H1 (cell line): Measurements from ENCODE around the gene GJB1. TPM values are rescaled to one million over a fixed set of nuclear protein-coding genes. Genes with fewer than 3 reads are reported as not detected.

Source experiments
- CTCF ChIA-PET: fragments of 300-600 bp; sonication (Branson Sonifier 250); formaldehyde crosslinking; loops from one replicate; lab custom pipeline; 2021; ENCODE audit not compliant: partially characterized antibody; lab: Charles Lee
- POLR2A ChIA-PET: fragments of 300-600 bp; sonication (Branson Sonifier 250); formaldehyde crosslinking; loops from one replicate; lab custom pipeline; 2021; ENCODE audit warnings: inconsistent platforms; ENCODE audit not compliant: partially characterized antibody; lab: Charles Lee
- DNase-seq, 2 experiments: peaks; one replicate each; pipeline versions ENCODE4 v3.0.0 to v3.0.0-alpha.2; 2010 to 2022; ENCODE audit warnings: low spot score in 2 of 2, low read depth in 1 of 2, mixed read lengths in 1 of 2
- FAIRE-seq: peaks from 2 replicates; lab custom pipeline; 2011; peaks lifted over from hg19 to GRCh38; lab: Jason Lieb, UNC
- H2AFZ ChIP-seq: 2 replicates; pipeline ENCODE4 v1.8.1; 2012; ENCODE audit warnings: low read length, inconsistent platforms
- H2AK5ac ChIP-seq: 2 replicates; pipeline ENCODE4 v1.6.1; 2013; ENCODE audit warnings: low read depth, low read length
- H2BK120ac ChIP-seq: replicated peaks from 2 replicates; pipeline ENCODE3; 2013; ENCODE audit warnings: low read depth, low read length, inconsistent platforms
- H2BK12ac ChIP-seq: 2 replicates; pipeline ENCODE4 v1.6.1; 2013; ENCODE audit warnings: low read depth, low read length
- H2BK15ac ChIP-seq: 2 replicates; pipeline ENCODE4 v1.6.1; 2013; ENCODE audit warnings: low read length
- H2BK20ac ChIP-seq: 2 replicates; pipeline ENCODE4 v1.6.1; 2013; ENCODE audit warnings: low read length
- H2BK5ac ChIP-seq: 2 replicates; pipeline ENCODE4 v1.6.1; 2013; ENCODE audit warnings: low read depth, low read length
- H3K14ac ChIP-seq: 2 replicates; pipeline ENCODE4 v1.6.1; 2013; ENCODE audit warnings: inconsistent platforms; ENCODE audit not compliant: insufficient read length
- H3K18ac ChIP-seq: 2 replicates; pipeline ENCODE4 v1.6.1; 2013; ENCODE audit warnings: low read length; ENCODE audit errors: extremely low read depth
- H3K23ac ChIP-seq: 2 replicates; pipeline ENCODE4 v1.6.1; 2013; ENCODE audit warnings: inconsistent platforms; ENCODE audit not compliant: insufficient read length
- H3K23me2 ChIP-seq: 2 replicates; pipeline ENCODE4 v1.6.1; 2013; ENCODE audit warnings: low read depth, low read length
- H3K27ac ChIP-seq: 2 replicates; pipeline ENCODE4 v1.6.1; 2011; ENCODE audit warnings: low read depth, low read length, inconsistent platforms
- H3K27me3 ChIP-seq, 4 experiments: replicated peaks in 1 of 4; 1 replicate in 1 of 4; 2 replicates in 3 of 4; pipeline versions ENCODE4 v1.6.1 to v1.8.1; 2011 to 2013; ENCODE audit warnings: low read length in 3 of 4, mild to moderate bottlenecking in 3 of 4, inconsistent platforms in 2 of 4, mixed read lengths in 2 of 4, moderate library complexity in 1 of 4; ENCODE audit not compliant: control insufficient read depth in 3 of 4, insufficient read depth in 3 of 4; ENCODE audit errors: extremely low read depth in 1 of 4
- H3K36me3 ChIP-seq, 4 experiments: 2 replicates each; pipeline versions ENCODE4 v1.6.1 to v1.8.1; 2011 to 2013; ENCODE audit warnings: mild to moderate bottlenecking in 4 of 4, low read length in 3 of 4, moderate library complexity in 2 of 4, control low read depth in 1 of 4, inconsistent platforms in 1 of 4; ENCODE audit not compliant: insufficient read depth in 4 of 4, control insufficient read depth in 2 of 4
- H3K4ac ChIP-seq: replicated peaks from 2 replicates; pipeline ENCODE3; 2013; ENCODE audit warnings: low read length, low read depth, mixed read lengths, inconsistent platforms; ENCODE audit not compliant: insufficient read length
- H3K4me1 ChIP-seq, 4 experiments: replicated peaks in 1 of 4; 1 replicate in 1 of 4; 2 replicates in 3 of 4; pipeline versions ENCODE4 v1.6.1 to v1.8.1; 2011 to 2013; ENCODE audit warnings: low read length in 3 of 4, inconsistent platforms in 2 of 4, mixed read lengths in 1 of 4; ENCODE audit not compliant: insufficient read depth in 4 of 4, control insufficient read depth in 3 of 4
- H3K4me2 ChIP-seq, 2 experiments: 2 replicates each; pipeline versions ENCODE4 v1.6.1 to v1.8.1; 2011 to 2013; ENCODE audit warnings: low read depth in 2 of 2, low read length in 2 of 2, control low read depth in 1 of 2, inconsistent platforms in 1 of 2, mild to moderate bottlenecking in 1 of 2; ENCODE audit not compliant: insufficient read depth in 1 of 2
- H3K4me3 ChIP-seq, 4 experiments: fragments of 200-600, 300-600 bp in 1 of 4; sonication (generic), shearing (Covaris generic), sonication (Bioruptor Twin) in 1 of 4; 2 replicates each; pipeline versions ENCODE4 v1.5.1 to v1.8.1; 2011 to 2016; ENCODE audit warnings: low read length in 4 of 4, low read depth in 3 of 4, control low read depth in 2 of 4, inconsistent platforms in 2 of 4, mild to moderate bottlenecking in 2 of 4, mixed read lengths in 1 of 4, moderate library complexity in 1 of 4; ENCODE audit not compliant: insufficient read depth in 2 of 4; ENCODE audit errors: extremely low read depth in 1 of 4
- H3K56ac ChIP-seq: replicated peaks from 2 replicates; pipeline ENCODE3; 2013; ENCODE audit warnings: low read depth, mild to moderate bottlenecking, mixed read lengths, low read length, inconsistent platforms; ENCODE audit not compliant: insufficient read length
- H3K79me1 ChIP-seq: 2 replicates; pipeline ENCODE4 v1.6.1; 2013; ENCODE audit warnings: low read depth, low read length, control low read depth
- H3K79me2 ChIP-seq, 2 experiments: 2 replicates each; pipeline versions ENCODE4 v1.6.1 to v1.8.1; 2012 to 2013; ENCODE audit warnings: low read length in 2 of 2, mild to moderate bottlenecking in 2 of 2, inconsistent platforms in 1 of 2; ENCODE audit not compliant: insufficient read depth in 2 of 2, control insufficient read depth in 1 of 2
- H3K9ac ChIP-seq, 4 experiments: replicated peaks in 1 of 4; 1 replicate in 1 of 4; 2 replicates in 3 of 4; pipeline versions ENCODE4 v1.6.1 to v1.8.1; 2011 to 2013; ENCODE audit warnings: low read depth in 3 of 4, low read length in 3 of 4, control low read depth in 2 of 4, mild to moderate bottlenecking in 2 of 4, moderate library complexity in 2 of 4, inconsistent platforms in 1 of 4; ENCODE audit errors: extremely low read depth in 1 of 4
- H3K9me3 ChIP-seq, 2 experiments: 2 replicates each; pipeline versions ENCODE4 v1.6.1 to v1.8.1; 2012 to 2013; ENCODE audit warnings: mild to moderate bottlenecking in 2 of 2, moderate library complexity in 2 of 2, control low read depth in 1 of 2, inconsistent platforms in 1 of 2, low read depth in 1 of 2, low read length in 1 of 2, mixed read lengths in 1 of 2; ENCODE audit not compliant: insufficient read depth in 2 of 2
- H4K20me1 ChIP-seq, 2 experiments: replicated peaks in 1 of 2; 2 replicates each; pipeline versions ENCODE3 to v1.8.1; 2011 to 2013; ENCODE audit warnings: inconsistent platforms in 2 of 2, low read length in 2 of 2, mild to moderate bottlenecking in 1 of 2; ENCODE audit not compliant: insufficient read depth in 2 of 2, control insufficient read depth in 1 of 2
- H4K5ac ChIP-seq: 2 replicates; pipeline ENCODE4 v1.6.1; 2013; ENCODE audit warnings: low read length, low read depth, mixed read lengths, inconsistent platforms; ENCODE audit not compliant: insufficient read length
- H4K8ac ChIP-seq: 2 replicates; pipeline ENCODE4 v1.8.0; 2013; ENCODE audit warnings: mild to moderate bottlenecking, moderate library complexity, low read length, inconsistent platforms; ENCODE audit not compliant: insufficient read depth; ENCODE audit errors: extremely low read depth
- H4K91ac ChIP-seq: replicated peaks from 2 replicates; pipeline ENCODE3; 2013; ENCODE audit warnings: low read length, mixed read lengths, inconsistent platforms; ENCODE audit not compliant: insufficient read length
- EGR1 ChIP-seq: IDR thresholded peaks from 2 replicates; pipeline ENCODE4 v1.6.1; 2011; ENCODE audit warnings: low read depth, low read length, borderline replicate concordance
- NANOG ChIP-seq: IDR thresholded peaks from 2 replicates; pipeline ENCODE4 v1.6.1; 2011; ENCODE audit warnings: low read length, low read depth, mild to moderate bottlenecking, inconsistent platforms; ENCODE audit not compliant: insufficient read depth, poor library complexity, severe bottlenecking
- RXRA ChIP-seq: IDR thresholded peaks from 2 replicates; pipeline ENCODE4 v1.6.1; 2011; ENCODE audit warnings: low read depth, mild to moderate bottlenecking, low read length, moderate library complexity; ENCODE audit not compliant: insufficient read depth
- SP1 ChIP-seq: IDR thresholded peaks from 2 replicates; pipeline ENCODE4 v1.6.1; 2011; ENCODE audit warnings: low read depth, low read length
- WGBS, 2 experiments: shearing (Covaris generic) in 1 of 2; methylation state at CpG; one replicate each; pipeline versions ENCODE4 v1.1.6 to v1.1.7; 2013 to 2015; ENCODE audit warnings: low lambda C conversion rate in 2 of 2, mixed read lengths in 2 of 2, inconsistent platforms in 1 of 2, low coverage in 1 of 2, missing lambda C conversion rate in 1 of 2; ENCODE audit not compliant: insufficient replicate concordance in 2 of 2, insufficient coverage in 1 of 2, insufficient read length in 1 of 2; ENCODE audit errors: extremely low coverage in 1 of 2, missing lambda C conversion rate in 1 of 2; 5-methylcytosine and 5-hydroxymethylcytosine counted together
- polyA plus RNA-seq, 7 experiments: library from polyadenylated mRNA; depleted of rRNA in 3 of 7; stranded (reverse) in 5 of 7; unstranded in 2 of 7; fragments of >200 nt in 5 of 7; fragments of 200-250 nt in 2 of 7; gene quantifications; 1 replicate in 5 of 7; 2 replicates in 1 of 7; 4 replicates in 1 of 7; pipeline versions ENCODE4 v1.2.1 to v1.2.3, GENCODE V29; 2011 to 2013; ENCODE audit warnings: missing spikeins in 2 of 7, mixed read lengths in 2 of 7
- total RNA-seq: library from RNA; stranded (reverse); fragmentation: NEBNext Ultra II Directional; extraction: Animal tissue kit (Norgen Biotek cat#: 25700); gene quantifications from 2 replicates; pipeline ENCODE4 v1.2.1, GENCODE V29; 2021

The GJB1 gene
- total and polyA plus RNA-seq, 2 of the 8 experiments (the other 6 are each of a cell fraction or from before 2014, with no cell fraction given), result 0.14 TPM; not detected in 1

DNA sequence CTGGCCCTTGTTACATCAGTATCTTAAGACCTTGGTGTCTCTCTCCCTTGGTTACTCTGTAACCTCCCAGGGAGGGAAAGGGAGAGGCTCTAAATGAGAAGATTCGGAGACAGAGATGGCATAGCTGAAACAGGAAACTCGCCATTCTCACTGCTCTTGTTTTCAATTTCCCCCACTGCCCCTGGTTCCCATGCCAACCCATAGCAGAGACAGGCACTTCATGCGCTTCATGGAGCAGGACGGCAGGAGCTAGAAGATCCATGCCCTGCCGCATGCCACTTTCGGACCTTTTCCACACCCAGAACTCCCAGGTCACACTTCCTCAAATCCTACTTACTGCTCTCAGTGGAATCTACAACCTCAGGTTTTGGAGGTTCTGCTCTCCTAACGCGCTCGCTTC is 27.8 kb downstream of the GJB1 start:
- WGBS, 2 experiments, result 95% methylated on average over 4 of the region's 9 CpGs; no CpG with 5 or more reads in 1 of the 2 experiments
- H2BK20ac ChIP-seq, result no peak overlapping the region
- H3K4ac ChIP-seq, result no peak overlapping the region
- H3K4me2 ChIP-seq, result peak overlapping the region in 1 of 2 experiments; percentile 89; a peak in 1 of 4 replicates
- no peak overlapping the region for H2BK5ac ChIP-seq
- H3K4me3 ChIP-seq, result peak overlapping the region in 1 of 4 experiments; percentile 99; a peak in 1 of 8 replicates
- no peak overlapping the region for H2BK120ac ChIP-seq
- FAIRE-seq, result no peak
- no peak overlapping the region for H3K14ac ChIP-seq
- H3K9ac ChIP-seq, result no peak overlapping the region
- H3K23me2 ChIP-seq, result peaks cover 6% of the 10 kb centered on the region; the same call in 1 of the 2 replicates
- peaks cover 0 to 5% (median 3%) of the 10 kb centered on the region in 4 experiments; a peak in 4 of 7 replicates for H3K4me1 ChIP-seq
- no peak overlapping the region for H2BK15ac ChIP-seq
- no peak overlapping the region for H3K23ac ChIP-seq
- H4K20me1 ChIP-seq, result peaks cover 0 to 1% of the 10 kb centered on the region in 2 experiments
- H3K36me3 ChIP-seq, result peaks cover 9 to 50% (median 34%) of the 10 kb centered on the region in 4 experiments
- H4K5ac ChIP-seq, result no peak overlapping the region
- H3K79me1 ChIP-seq, result no peaks in the 10 kb centered on the region; the same call in 1 of the 2 replicates
- H3K18ac ChIP-seq, result no peak overlapping the region
- H2BK12ac ChIP-seq, result no peak overlapping the region
- no peak overlapping the region for H3K56ac ChIP-seq
- peaks cover 0 to 26% of the 10 kb centered on the region in 2 experiments; a peak in 2 of 4 replicates for H3K79me2 ChIP-seq
- H2AFZ ChIP-seq, result no peak overlapping the region
- H3K27me3 ChIP-seq, result no peaks in the 10 kb centered on the region
- H4K8ac ChIP-seq, result no peak overlapping the region
- no peak overlapping the region for H3K27ac ChIP-seq
- TF ChIP-seq RXRA (no peak), NANOG (no peak), SP1 (no peak), EGR1 (no peak)
- TF ChIP-seq, all 59 proteins: peak for 0
- H4K91ac ChIP-seq, result no peak overlapping the region
- DNase-seq, result no peak
- POLR2A ChIA-PET, result interaction anchor here (0.9 to 4.6 kb wide), 4 partner anchors 11 to 67 kb away, joined by 3 to 20 read pairs (median 4); partner anchors contain the start of gene NONO
- CTCF ChIA-PET, result no interaction called here
- no peaks in the 10 kb centered on the region for H3K9me3 ChIP-seq
- no peak overlapping the region for H2AK5ac ChIP-seq
